ENCODE measurements around the gene LIX1.
"Not testable (repeated sequence)": the region's sequence is repeated elsewhere in the genome, so short reads cannot be mapped to it uniquely, and the experiment has no call there.

Gene LIX1

DNA sequence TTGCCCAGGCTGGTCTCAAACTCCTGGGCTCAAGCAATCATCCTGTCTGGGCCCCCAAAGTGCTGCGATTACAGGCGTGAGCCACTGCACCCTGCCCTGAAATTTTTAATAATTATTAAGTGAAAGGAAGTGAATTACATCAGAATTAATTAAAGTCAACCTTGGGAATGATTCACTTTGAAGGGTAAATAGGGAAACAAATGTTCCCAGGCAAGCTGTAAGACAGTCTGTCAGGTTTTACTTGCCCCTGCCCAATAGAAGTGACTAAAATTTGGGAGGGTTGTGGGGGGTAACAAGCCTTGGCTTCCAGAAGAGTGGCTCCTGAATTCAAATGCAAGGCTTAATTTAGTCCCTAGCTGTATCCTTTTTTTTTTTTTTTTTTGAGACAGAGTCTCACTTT, 1.3 kb upstream of the LIX1 start:
- DNase-seq (ENCODE audit: extremely low read depth in 1 of 2, low read depth in 1 of 2): no peak

DNA sequence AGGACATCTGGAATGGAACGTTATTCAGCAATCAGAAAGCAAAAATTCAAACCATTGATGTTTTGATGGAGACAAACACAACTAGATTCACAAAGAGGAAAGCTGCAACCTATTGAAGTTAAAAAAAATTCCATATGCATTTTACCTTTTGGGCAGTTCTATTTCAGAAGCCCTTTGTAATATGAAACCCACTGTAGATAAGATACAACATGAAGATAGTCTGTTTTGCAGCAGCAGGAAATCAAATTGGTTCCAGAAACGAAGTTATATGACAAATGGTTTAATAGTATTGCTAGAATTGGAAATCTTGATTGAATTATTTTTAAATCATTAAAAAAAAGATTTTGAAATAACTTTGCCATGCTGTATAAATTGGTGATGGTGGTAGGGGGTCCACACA, 872 bp downstream of the LIX1 start:
- DNase-seq (ENCODE audit: extremely low read depth in 1 of 2, low read depth in 1 of 2): no peak

DNA sequence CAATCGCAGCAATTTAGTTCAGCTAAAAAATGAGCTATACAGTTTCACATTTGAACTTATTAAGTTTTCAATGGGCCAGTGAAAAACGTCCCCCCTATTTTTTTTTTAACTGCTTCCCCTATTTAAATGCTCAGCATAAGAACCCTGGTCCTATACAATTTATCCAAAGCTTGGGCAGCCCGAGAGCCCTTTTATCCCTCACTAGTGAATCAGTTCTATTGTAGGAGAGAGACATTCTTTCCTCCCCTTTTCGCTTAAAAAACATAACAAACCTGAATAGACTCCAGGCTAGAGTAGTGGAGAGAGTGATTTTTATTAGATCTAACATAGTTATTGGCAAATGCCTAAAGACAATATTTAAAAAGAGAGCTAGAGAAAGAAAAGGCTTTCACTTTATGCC, 1.4 kb downstream of the LIX1 start:
- DNase-seq (ENCODE audit: extremely low read depth in 1 of 2, low read depth in 1 of 2): no peak

DNA sequence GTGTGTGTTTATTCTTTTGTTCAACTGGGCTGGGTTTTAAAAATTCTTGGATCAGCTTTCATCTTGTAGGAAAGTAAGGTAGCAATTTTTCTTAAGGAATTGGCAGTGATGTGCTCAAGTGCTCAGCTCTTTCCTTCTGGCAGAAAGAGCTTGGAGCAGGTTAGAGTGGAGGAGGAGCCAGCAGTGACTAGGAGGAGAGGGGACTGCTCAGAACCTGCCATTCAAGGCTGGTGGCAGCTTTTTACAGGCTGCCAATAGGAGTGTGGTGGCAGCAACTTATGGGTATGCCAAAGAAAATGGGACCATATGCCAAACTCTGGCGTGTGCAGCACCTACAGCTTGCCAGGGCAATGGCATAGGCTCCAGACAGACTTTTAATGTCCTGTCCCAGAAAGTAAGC, 2.2 kb downstream of the LIX1 start:
- DNase-seq (ENCODE audit: extremely low read depth in 1 of 2, low read depth in 1 of 2): not testable (repeated sequence)

DNA sequence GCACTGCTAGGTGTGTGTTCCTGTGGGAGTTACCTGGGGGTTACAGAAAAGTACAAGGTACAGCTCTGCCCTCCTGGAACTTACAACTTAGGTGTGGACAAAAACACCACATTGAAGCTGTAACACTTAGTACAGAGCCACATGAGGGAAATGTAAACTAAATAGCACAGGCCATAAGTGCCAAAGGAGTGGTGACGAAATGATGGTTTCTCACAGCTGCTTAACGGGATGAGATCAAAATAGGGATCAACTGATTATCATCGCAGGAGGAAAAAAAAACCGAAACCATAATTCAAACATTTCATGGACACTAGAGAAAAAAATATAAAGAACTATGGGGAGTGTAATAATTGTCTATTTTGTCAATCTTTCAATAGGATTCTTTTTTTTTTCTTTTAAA, 5.9 kb downstream of the LIX1 start:
- DNase-seq (ENCODE audit: extremely low read depth in 1 of 2, low read depth in 1 of 2): no peak

DNA sequence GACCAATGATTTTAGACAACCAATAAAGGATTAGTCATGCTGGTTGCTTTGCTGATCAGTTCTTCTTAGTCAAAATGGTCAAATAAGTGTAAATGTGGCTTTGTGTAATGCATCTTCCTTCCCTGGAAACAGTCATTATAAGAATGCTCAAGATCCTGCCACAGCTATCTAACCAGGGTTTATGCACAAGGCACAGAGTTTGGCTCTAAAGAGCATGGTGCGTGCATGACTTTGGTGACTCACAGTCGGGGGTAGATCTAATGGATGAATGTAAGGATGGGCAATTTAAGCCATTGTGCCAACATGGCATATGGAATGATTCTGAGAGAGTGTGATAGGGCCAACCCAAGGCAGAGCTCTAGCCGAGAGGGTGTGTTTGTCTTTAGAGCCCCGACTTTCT, 6.5 kb downstream of the LIX1 start:
- DNase-seq (ENCODE audit: extremely low read depth in 1 of 2, low read depth in 1 of 2): no peak

DNA sequence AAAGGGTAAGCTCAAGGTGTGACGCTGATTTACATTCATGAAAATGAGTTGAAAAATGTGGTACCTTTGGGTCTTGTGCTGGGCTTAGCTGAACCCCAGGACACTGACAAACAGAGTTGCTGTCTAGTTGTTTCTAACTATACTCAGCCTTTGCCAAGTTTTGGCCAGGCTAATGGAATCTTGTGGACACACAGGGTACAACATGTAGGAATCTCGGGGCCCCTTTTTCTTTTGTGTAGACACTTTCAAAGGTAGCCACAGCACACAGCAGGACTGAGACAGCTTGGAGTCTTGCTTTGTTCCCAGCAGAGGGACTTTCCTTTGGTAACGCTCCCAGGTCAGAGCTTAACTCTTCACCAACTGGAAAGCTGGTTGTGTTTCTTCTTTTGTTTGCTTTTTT, 7.8 kb downstream of the LIX1 start:
- DNase-seq (ENCODE audit: extremely low read depth in 1 of 2, low read depth in 1 of 2): no peak

DNA sequence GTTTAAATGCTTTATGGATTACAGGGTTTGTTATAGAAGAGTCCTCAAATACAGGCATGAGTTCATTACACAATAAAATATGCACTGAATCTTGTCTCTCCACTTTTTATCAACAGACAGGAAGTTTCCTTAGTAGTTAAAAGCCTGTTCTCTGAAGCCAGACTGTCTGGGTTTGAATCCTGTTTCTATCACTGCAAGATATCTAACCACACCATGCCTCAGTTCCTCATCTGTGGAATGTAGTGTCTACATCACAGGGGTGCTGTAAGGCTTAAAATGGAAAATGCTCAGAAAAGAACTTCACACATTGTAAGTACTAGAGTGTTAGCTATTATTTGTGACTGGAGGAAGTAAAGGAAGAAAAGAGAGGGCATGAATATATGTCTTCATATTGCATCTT, 9.3 kb downstream of the LIX1 start:
- DNase-seq (ENCODE audit: extremely low read depth in 1 of 2, low read depth in 1 of 2): no peak

DNA sequence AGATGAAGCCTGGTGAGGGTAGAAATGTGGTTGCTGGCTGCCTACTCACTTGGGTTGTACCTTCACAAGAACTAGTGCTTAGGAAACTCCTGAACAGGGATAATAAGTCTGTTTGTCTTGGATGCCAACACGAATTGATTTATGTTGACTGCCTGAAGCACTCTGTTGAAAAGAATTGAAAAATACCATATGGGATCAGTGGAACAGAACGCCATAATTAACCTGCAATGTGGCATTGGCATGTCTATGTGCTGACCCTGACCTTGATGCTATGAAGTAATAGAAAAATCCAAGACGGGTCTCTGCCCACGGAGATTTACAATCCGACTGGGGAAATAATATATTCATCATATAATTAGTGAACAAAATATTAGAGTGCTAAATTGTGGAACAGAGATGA, 10.5 kb downstream of the LIX1 start:
- no peak for DNase-seq (ENCODE audit: extremely low read depth in 1 of 2, low read depth in 1 of 2)

DNA sequence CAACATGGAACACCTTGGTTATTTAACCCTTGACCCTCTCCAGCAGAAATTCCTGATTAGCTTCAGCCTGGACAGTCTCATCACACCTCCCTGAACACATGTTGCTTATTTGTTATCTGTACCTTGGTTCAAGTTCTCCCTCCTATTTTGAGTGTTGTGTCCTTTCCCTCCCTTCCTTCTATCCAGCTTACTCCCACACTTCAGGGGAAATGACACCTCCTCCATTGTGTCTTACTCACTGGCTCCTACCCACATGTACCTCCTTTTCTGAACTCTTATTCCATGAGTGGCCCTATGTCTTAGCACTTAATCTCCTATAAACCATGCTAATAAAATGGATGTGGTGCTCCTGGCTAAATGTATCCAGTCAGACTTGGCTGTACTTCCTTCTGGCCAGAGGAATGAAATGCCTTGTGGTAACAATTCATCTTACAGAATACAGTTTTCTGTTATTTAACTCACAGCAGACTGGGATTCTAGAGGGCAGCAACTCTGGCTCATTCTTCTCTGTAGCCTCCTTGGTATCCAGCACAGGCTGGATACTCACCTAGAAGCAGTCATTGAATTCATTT, 11.2 kb downstream of the LIX1 start:
- DNase-seq (ENCODE audit: extremely low read depth in 1 of 2, low read depth in 1 of 2): no peak

DNA sequence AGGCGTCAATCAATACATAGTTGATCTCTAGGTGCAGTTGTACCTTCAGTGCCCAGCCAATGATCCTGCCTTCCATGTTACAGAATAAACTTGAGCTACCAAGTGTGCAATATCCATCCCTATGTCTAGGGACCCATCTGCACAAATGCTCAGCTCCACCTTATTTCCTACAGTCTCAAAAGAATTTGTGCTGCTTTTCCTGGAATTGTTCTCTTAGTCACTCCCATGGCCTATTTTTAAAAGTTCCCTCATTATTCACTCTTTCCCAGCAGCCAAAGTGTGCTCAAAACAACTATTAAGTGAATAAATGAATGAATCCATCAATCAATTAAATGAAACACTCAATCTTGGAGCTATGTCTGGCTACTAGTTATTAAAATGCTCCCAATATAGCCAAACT, 14.7 kb downstream of the LIX1 start:
- DNase-seq (ENCODE audit: extremely low read depth in 1 of 2, low read depth in 1 of 2): no peak

DNA sequence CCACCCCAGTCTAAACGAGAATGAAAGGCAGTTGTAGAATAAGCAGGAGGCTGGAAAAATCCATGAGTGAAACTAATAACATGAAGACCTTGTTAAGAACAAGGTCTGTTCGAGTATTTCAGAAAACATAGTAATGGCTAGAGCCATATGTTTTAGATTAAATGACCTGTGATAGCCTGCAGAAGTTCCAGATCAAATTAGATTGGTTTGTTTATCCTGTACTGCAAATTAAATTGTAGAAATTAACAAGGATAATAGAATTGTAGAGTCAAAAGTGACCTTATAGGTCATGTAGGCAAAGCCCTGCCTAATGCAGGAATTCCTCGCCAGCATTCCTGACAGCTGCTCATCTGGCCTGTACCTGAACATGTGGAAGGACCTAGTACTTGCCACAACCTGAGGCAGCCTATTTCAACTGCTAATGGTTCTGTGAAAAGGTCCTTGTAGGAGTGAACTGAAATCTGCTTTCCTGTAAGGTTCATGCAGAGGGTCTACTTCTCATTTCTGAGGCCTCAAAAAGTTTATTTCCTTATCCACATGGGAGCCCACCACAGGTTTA, 17.2 kb downstream of the LIX1 start:
- DNase-seq (ENCODE audit: extremely low read depth in 1 of 2, low read depth in 1 of 2): no peak

DNA sequence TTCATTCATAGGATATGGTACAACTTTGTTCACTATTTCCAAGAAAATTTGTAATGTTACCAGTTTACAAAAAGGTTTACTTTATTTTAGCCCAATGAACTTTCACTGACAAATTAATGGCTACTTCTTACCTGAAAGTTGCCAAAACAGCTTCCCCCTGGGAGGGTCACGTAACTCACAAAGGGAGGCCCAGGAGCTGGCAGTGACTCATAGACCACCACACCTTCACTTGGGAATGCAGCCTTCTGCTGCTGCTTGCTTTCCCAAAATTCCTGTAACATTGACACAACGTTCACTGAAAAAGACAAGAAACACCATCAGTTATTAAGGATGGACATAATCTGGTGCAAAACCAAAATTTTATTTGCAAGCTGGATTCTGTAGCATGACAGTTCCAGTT, 18.1 kb downstream of the LIX1 start:
- no peak for DNase-seq (ENCODE audit: extremely low read depth in 1 of 2, low read depth in 1 of 2)

DNA sequence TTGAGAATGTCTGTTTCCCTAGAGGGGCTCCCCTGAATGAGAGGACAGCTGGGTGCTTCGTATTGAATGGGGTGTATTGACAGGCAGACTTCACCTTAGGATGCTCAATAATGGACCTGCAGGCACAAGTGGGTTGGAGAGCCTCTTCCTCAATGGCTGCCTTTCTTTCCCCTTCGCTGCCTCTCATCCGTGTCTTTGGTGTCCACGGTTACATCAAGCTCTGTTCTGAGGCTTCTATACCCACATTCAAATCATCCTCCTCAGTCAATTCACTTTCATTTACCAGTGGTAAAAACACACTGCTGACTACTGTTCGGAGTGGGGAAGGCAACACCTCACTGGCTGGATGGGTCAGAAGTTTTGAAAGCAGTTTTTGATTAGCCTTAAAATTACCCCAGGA, 20.6 kb downstream of the LIX1 start:
- DNase-seq (ENCODE audit: extremely low read depth in 1 of 2, low read depth in 1 of 2): no peak

DNA sequence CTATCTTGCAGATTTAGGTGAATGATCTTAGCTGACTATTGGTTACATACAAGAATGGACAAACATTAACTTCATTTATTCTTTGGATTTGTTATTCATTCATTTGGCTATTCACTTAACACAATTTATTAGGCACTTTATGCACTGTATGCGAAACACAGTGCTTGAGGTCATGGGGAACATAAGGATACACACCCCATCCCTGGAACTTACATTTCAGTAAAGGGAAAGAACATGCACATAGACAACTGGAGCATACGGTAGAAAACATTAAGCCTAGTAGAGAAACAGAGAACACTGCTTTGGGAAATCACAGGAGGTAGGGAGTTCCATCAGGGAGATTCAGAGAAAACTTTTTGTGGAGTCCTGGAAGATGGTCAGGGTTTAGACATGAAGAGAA, 22.2 kb downstream of the LIX1 start:
- no peak for DNase-seq (ENCODE audit: extremely low read depth in 1 of 2, low read depth in 1 of 2)

DNA sequence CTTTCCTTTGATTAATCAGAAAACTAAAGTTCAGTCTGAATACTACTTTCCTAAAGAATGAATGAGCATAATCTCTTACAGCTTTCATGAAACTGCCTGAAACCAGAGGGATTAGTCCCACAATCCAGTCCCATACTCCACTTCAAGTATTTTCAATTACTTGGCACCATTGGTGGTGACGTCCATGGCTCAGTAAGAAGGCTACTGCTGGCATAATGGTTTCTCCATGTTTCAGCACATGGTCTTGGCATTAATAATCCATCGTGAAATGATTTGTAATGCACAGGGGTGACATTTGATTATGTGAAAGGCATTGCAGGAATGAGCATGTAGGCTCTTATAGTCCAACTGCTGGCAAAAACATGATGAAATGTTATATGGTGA, 23.4 kb downstream of the LIX1 start:
- no peak for DNase-seq (ENCODE audit: extremely low read depth in 1 of 2, low read depth in 1 of 2)

DNA sequence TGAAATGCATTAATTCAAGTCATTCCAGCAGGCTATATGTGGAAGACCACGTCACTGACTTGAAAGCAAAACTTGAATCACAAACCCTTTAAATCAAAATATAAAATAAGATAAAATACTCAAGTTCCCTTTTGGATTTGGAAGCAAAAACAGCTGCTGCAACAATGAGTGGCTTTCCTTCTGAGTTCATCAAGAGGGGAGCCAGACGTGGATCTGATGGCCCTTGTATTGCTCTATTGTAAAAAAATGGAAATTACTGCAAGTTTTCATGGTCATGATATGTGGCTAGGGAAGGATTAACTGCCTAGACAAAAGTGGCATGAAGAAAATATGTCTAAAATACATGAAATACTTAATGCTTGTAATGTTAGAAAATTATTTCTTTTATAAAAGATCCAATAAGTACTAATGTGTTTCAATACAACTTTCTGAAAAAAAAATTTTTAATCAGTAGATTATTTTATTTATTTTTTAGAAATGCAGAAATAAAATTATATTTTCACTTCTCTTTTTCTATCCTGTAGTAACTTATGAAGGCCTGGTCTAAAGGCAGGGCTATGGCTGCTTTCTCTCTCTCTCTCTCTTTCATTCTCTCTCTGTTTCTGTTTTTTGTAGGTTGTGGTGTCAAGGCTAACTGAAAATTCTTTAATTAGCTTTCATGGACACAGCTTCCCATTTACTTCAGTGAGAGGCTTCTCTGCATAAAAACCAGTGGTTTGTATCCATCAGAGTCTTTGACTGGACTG, 24.0 kb downstream of the LIX1 start:
- no peak for DNase-seq (ENCODE audit: extremely low read depth in 1 of 2, low read depth in 1 of 2)

DNA sequence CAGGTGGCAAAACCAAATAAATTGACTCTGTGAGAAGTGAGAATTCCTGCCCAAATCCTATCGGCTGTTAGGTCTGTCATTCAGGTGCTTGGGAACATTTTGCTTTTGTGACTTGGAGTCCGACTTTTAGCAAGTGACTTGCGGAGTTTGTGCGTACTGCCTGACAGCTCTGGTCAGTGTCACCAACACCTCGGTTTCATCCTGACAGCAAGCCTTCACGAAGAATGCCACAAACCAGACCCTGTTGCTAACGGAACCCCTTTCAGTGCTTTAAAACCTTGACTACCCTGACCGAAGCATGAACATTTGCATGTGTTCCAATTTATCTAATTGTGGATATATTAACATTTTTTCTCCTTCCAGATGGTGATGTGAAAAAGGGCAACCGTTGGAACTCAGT, 26.5 kb downstream of the LIX1 start:
- DNase-seq (ENCODE audit: extremely low read depth in 1 of 2, low read depth in 1 of 2): no peak

DNA sequence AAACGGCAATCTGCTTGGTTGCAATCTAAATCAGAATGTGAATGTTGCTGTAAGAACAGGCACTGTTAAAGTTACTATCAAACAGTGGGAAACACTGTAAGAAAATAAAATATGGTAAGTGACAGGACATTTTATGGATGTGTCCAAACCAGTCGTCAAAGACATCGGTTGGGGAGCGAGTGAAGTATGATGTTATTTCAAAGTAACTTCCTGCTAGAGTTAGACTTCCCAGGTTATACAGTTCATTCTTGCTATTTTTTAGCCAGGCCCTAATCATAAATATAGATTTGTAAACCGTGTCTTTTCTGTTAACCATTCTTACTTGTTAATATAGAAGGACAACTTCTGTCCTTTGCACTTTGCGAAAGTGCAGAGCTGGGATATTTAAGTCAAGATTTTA, 30.2 kb downstream of the LIX1 start:
- DNase-seq (ENCODE audit: extremely low read depth in 1 of 2, low read depth in 1 of 2): no peak

DNA sequence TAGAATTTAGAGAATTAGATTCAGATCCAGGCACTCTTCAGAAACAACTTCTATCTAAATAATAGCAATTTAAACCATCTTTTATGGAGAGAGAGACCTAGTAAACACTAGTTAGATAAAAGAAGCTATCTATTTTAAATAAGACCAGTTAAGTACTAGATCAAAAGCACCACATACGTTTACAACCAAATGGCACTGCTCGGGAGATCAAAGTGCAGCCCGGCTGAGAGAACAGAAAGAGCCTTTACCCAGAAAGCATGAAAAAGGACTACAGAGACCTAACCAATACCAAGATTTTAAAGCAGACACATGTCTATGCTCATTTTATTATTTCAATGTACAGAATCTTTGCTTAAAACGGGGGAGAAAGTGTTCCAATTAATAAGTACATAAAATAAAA, 30.8 kb downstream of the LIX1 start:
- no peak for DNase-seq (ENCODE audit: extremely low read depth in 1 of 2, low read depth in 1 of 2)

DNA sequence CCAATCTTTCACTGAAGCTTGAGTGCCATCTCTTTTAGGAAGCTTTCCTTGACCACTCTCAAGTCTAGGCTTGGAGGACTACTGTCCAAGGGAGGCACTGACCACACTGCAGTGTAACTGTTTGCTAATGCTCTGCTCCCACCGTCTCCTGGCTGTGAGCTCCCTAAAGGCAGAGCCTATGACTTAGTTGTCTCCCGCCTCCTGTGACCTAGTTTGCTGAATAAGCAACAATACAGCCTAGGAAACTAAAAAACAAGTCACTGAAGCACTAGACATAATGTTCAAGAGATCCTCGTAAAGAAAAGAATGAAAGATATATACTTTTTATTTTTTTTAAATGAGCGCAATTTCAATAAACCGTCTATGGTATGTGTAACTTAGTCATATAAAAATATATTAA, 31.4 kb downstream of the LIX1 start:
- no peak for DNase-seq (ENCODE audit: extremely low read depth in 1 of 2, low read depth in 1 of 2)

DNA sequence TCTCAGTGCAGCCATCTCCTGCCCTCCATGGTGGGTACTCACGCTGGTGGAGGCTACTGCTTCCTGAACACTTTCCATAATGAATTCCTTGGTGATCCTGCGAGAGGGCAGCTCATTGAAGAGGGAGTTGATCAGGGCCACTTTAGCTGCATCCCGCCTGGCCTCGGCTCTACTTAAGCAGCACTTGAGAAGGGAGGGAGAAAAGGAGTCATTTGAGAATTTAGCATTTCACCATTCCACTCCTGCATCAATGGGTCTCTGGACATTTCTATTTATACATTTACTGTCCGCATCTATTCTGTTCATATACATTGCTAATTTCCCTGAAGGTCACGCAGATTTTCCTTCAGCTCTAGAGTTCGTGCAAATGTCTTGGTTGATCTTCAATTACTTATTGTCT, 35.1 kb downstream of the LIX1 start:
- DNase-seq (ENCODE audit: extremely low read depth in 1 of 2, low read depth in 1 of 2): no peak

DNA sequence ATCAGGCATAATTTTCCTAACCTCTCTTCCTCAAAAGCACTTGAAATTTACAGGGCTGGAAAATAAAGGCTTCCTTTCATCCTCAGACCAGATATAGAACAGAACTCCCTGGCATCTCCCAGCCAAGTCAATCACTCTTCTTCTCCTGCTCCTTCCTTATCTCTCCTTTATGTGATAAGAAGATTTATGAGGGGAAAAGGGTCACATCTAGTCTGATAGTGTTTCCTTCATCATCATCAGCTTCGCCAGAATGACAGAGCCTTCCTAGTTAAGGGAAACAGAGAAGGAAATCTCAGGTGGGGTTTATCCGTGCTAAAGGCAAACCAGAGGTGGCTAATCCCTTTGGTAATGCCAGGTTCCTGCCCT, 36.2 kb downstream of the LIX1 start:
- no peak for DNase-seq (ENCODE audit: extremely low read depth in 1 of 2, low read depth in 1 of 2)
